K562 (cell line): ENCODE data around the gene VPS41.

ENCODE experiments used
- CEBPB ChIP-seq: fragments of 450-650 bp; IDR thresholded peaks from 2 replicates; pipeline ENCODE4 v1.6.1; 2016; ENCODE audit warnings: missing genetic modification characterization, missing compliant biosample characterization
- GABPA ChIP-seq: fragments of 200-800 bp; sonication (Bioruptor generic); conservative IDR thresholded peaks from 2 replicates; pipeline ENCODE4 v1.6.1; 2016; ENCODE audit warnings: low read depth, missing genetic modification characterization, missing compliant biosample characterization
- GATA2 ChIP-seq: sonication (generic); formaldehyde crosslinking; IDR thresholded peaks from 2 replicates; pipeline ENCODE4 v1.4.0; 2020; ENCODE audit warnings: mild to moderate bottlenecking, missing genetic modification reagents
- POLR2A ChIP-seq: fragments of 450-650 bp; conservative IDR thresholded peaks from 2 replicates; pipeline ENCODE4 v1.6.1; 2016
- RUNX1 ChIP-seq: sonication (generic); IDR thresholded peaks from 2 replicates; pipeline ENCODE4 v1.6.1; 2016; ENCODE audit warnings: antibody characterized with exemption, low read depth
- ZKSCAN1 ChIP-seq: fragments of 150-350 bp; IDR thresholded peaks from 2 replicates; pipeline ENCODE4 v1.6.1; 2016; ENCODE audit warnings: low read depth, low read length
- ZNF282 ChIP-seq: sonication (generic); formaldehyde crosslinking; IDR thresholded peaks from 2 replicates; pipeline ENCODE4 v1.8.1; 2023; ENCODE audit warnings: missing genetic modification reagents
- ZNF354B ChIP-seq: fragments of 250-450 bp; sonication (Bioruptor Pico); IDR thresholded peaks from 2 replicates; pipeline ENCODE4 v1.4.0; 2020
- ZNF561 ChIP-seq: fragments of 450-650 bp; formaldehyde crosslinking; conservative IDR thresholded peaks from 2 replicates; pipeline ENCODE4 v1.4.0; 2020; ENCODE audit warnings: mild to moderate bottlenecking, moderate library complexity
- TF ChIP-seq, protein P1 (sequence below), 3 experiments: IDR thresholded peaks in 2 of 3; conservative IDR thresholded peaks in 1 of 3; 2 replicates each; pipeline ENCODE4 v1.5.1; 2011 to 2012; ENCODE audit warnings: low read length in 3 of 3, mild to moderate bottlenecking in 3 of 3, control low read depth in 2 of 3, improper control_type of control experiment in 1 of 3, inconsistent platforms in 1 of 3, low read depth in 1 of 3, mixed read lengths in 1 of 3, moderate library complexity in 1 of 3; ENCODE audit not compliant: insufficient read depth in 2 of 3
- TF ChIP-seq, protein P2 (sequence below): sonication (generic); formaldehyde crosslinking; IDR thresholded peaks from 2 replicates; pipeline ENCODE4 v1.8.0; 2022; ENCODE audit warnings: mild to moderate bottlenecking, missing genetic modification reagents
- TF ChIP-seq, protein P3 (sequence below), 2 experiments: fragments of 450-650 bp in 1 of 2; sonication (generic) in 1 of 2; formaldehyde crosslinking in 1 of 2; IDR thresholded peaks; 2 replicates each; pipeline versions ENCODE4 v1.7.1 to v1.9.0; 2016 to 2022; ENCODE audit warnings: inconsistent platforms in 1 of 2, mild to moderate bottlenecking in 1 of 2, missing genetic modification reagents in 1 of 2
- TF ChIP-seq, protein P4 (sequence below): sonication (generic); formaldehyde crosslinking; IDR thresholded peaks from 2 replicates; pipeline ENCODE4 v1.4.0; 2020; ENCODE audit warnings: mild to moderate bottlenecking, missing genetic modification reagents
- TF ChIP-seq, protein P5 (sequence below): sonication (generic); formaldehyde crosslinking; IDR thresholded peaks from 2 replicates; pipeline ENCODE4 v1.5.0; 2020; ENCODE audit warnings: missing genetic modification reagents

DNA sequence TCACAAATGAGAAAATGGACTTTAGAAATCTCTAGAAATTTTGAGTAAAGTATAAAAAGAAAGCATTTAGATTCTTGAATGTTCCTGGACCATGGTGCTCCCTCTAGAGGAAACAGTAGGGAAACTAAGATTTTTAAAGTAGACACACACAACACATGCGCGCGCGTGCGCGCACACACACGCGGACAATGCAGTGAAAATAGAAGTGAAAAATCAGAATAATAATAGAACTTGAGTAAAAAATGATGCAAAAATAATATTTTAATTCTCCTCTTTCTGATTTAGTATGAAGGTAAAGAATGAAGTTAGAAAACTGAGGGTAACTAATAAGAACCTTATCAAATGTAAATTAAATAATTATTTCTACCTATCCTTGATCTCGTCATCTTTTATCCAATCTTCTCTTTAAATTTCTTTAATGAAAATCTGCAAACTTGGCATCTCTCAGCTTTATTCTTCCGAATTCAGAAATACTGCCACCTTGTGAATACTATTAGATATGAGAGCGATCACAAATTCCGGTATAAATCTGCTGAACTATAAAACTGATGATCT is 160.9 kb downstream of the VPS41 start:
- TF ChIP-seq, protein P1, sequence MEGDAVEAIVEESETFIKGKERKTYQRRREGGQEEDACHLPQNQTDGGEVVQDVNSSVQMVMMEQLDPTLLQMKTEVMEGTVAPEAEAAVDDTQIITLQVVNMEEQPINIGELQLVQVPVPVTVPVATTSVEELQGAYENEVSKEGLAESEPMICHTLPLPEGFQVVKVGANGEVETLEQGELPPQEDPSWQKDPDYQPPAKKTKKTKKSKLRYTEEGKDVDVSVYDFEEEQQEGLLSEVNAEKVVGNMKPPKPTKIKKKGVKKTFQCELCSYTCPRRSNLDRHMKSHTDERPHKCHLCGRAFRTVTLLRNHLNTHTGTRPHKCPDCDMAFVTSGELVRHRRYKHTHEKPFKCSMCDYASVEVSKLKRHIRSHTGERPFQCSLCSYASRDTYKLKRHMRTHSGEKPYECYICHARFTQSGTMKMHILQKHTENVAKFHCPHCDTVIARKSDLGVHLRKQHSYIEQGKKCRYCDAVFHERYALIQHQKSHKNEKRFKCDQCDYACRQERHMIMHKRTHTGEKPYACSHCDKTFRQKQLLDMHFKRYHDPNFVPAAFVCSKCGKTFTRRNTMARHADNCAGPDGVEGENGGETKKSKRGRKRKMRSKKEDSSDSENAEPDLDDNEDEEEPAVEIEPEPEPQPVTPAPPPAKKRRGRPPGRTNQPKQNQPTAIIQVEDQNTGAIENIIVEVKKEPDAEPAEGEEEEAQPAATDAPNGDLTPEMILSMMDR (IDR thresholded peaks at IDR 0.05 in 2 of 3, conservative IDR thresholded peaks at IDR 0.05 in 1 of 3; ENCODE audit: insufficient read depth in 2 of 3, low read depth in 1 of 3, low read length in 3 of 3) = peak; percentile 20 to 32 (median 20); a peak in 3 of 6 replicates
- TF ChIP-seq, protein P2, sequence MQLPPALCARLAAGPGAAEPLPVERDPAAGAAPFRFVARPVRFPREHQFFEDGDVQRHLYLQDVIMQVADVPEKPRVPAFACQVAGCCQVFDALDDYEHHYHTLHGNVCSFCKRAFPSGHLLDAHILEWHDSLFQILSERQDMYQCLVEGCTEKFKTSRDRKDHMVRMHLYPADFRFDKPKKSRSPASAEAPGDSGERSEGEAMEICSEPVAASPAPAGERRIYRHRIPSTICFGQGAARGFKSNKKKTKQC (CRISPR knock-in tag) = no peak
- TF ChIP-seq ZNF561 (no peak), RUNX1 (no peak), ZKSCAN1 (no peak), ZNF354B (no peak), ZNF282 (CRISPR knock-in tag) (no peak), GATA2 (CRISPR knock-in tag) (no peak), CEBPB (tag) (no peak), GABPA (tag) (no peak), POLR2A (no peak)
- TF ChIP-seq, protein P3, sequence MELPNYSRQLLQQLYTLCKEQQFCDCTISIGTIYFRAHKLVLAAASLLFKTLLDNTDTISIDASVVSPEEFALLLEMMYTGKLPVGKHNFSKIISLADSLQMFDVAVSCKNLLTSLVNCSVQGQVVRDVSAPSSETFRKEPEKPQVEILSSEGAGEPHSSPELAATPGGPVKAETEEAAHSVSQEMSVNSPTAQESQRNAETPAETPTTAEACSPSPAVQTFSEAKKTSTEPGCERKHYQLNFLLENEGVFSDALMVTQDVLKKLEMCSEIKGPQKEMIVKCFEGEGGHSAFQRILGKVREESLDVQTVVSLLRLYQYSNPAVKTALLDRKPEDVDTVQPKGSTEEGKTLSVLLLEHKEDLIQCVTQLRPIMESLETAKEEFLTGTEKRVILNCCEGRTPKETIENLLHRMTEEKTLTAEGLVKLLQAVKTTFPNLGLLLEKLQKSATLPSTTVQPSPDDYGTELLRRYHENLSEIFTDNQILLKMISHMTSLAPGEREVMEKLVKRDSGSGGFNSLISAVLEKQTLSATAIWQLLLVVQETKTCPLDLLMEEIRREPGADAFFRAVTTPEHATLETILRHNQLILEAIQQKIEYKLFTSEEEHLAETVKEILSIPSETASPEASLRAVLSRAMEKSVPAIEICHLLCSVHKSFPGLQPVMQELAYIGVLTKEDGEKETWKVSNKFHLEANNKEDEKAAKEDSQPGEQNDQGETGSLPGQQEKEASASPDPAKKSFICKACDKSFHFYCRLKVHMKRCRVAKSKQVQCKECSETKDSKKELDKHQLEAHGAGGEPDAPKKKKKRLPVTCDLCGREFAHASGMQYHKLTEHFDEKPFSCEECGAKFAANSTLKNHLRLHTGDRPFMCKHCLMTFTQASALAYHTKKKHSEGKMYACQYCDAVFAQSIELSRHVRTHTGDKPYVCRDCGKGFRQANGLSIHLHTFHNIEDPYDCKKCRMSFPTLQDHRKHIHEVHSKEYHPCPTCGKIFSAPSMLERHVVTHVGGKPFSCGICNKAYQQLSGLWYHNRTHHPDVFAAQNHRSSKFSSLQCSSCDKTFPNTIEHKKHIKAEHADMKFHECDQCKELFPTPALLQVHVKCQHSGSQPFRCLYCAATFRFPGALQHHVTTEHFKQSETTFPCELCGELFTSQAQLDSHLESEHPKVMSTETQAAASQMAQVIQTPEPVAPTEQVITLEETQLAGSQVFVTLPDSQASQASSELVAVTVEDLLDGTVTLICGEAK (IDR thresholded peaks at IDR 0.05) = no peak
- TF ChIP-seq, protein P3 (CRISPR knock-in tag; IDR thresholded peaks at IDR 0.05) = no peak
- TF ChIP-seq, protein P4, sequence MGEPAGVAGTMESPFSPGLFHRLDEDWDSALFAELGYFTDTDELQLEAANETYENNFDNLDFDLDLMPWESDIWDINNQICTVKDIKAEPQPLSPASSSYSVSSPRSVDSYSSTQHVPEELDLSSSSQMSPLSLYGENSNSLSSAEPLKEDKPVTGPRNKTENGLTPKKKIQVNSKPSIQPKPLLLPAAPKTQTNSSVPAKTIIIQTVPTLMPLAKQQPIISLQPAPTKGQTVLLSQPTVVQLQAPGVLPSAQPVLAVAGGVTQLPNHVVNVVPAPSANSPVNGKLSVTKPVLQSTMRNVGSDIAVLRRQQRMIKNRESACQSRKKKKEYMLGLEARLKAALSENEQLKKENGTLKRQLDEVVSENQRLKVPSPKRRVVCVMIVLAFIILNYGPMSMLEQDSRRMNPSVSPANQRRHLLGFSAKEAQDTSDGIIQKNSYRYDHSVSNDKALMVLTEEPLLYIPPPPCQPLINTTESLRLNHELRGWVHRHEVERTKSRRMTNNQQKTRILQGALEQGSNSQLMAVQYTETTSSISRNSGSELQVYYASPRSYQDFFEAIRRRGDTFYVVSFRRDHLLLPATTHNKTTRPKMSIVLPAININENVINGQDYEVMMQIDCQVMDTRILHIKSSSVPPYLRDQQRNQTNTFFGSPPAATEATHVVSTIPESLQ = no peak
- TF ChIP-seq, protein P5, sequence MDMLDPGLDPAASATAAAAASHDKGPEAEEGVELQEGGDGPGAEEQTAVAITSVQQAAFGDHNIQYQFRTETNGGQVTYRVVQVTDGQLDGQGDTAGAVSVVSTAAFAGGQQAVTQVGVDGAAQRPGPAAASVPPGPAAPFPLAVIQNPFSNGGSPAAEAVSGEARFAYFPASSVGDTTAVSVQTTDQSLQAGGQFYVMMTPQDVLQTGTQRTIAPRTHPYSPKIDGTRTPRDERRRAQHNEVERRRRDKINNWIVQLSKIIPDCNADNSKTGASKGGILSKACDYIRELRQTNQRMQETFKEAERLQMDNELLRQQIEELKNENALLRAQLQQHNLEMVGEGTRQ (CRISPR knock-in tag) = no peak
